ELF-1 (cell line): ENCODE results near the gene DNAAF3.
"Not testable (repeated sequence)": the region's sequence is repeated elsewhere in the genome, so short reads cannot be mapped to it uniquely, and the experiment has no call there.

ENCODE experiments used
- DNase-seq: peaks from one replicate; pipeline ENCODE4 v3.0.0-alpha.2; 2016; ENCODE audit warnings: low read depth, low spot score

Gene DNAAF3

DNA sequence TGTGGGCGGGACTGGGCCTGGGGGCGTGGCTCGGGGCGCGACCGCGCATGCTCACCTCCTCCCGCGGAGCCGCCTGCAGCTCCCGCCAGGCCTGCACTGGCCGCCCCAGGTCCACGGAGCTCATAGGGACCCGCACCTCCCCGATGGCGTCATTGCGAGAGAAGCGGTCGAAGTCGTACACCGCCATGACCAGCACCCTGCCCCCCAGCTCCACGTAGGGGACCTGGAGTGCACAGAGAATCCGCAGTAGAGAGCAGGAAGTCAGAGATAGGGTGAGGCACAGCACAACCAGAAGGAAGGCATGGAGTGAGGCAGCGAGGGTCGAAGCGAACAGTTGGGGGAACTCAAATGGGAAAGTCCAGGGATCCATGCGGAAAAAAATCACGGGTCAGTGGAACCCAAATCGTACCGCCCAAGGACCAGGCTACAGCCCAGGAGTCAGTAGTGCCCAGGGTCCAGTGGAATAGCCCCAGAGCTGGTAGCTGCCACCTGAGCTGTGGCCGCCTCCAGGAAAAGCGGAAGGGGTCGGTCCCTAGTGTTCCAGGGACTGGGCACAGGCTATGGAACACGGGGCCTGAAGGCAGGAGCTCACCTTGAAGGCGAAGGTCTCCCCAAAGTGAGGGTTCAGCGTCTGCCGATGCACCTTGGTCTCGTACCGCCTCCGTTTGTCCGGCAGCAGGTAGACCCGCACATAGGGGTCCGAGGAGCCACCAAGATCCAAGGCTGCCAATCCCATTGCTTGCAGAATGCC, 8.9 kb upstream of the DNAAF3 start:
- DNase-seq, result peak; percentile 47

DNA sequence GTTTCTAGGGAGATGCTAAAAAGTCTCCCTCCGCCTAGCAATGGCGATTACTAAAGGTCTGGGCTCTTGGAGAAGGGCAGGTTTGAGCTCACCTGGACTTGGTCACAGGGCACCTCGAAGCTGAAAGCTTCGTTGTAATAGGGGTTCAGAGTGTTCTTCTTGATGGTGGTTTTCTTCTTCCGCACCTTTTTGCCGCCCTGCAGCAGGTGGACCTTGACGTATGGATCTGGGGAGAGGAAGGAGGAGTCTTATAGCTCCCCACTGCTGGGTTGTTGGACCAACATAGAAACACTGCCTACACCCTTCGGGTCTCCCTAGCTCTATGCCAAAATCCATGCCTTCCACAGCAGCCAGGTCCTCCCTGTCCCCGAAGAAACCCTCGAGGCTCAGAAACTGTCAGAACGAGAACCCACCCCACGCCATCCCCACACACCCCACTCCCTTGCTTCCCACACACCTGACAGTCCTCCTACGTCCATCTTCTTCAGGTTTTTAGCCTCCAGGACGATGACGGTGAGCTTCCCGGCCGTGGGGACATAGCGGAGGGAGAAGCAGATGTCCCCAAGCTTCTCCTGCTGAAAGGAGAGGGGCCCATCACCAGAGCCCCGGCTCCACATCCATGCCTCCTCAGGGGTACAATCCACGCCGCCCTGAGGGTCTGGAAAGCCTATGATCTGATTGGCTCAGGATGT, 8.2 kb upstream of the DNAAF3 start:
- DNase-seq, result no peak

GRCh38 chr19:55173714-55174409, 7.4 kb upstream of the DNAAF3 start:
- peak; percentile 71 for DNase-seq

DNA sequence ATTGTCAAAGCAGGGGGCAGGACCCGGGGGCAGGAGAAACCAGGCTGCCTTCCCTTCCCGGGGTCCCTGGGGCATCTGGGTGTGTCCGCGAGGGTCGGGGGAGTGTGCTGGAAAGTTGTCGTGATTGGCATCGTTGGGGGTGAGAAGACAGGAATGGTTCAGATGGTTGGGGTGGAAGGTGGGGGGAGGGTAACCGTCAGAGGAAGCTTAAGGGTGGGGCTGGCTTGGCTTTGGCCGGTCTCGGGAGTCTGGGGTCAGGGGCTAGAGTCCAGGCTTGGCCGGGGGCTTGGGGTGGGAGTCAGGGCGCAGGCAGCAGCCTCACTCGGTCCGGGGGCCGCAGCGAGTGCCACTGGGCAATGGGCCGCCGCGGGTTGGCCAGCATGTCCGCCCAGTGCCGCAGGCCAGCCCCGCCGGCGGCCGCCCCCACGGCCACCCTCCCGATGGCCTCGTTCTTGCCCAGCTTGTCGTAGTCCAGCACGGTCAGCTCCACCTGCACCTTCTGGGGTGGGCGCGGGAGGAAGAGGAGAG, 6.8 kb upstream of the DNAAF3 start:
- DNase-seq, result no peak

- no peak for DNase-seq
Measured at GRCh38 chr19:55172741-55173140, 6.3 kb upstream of the DNAAF3 start.

DNA sequence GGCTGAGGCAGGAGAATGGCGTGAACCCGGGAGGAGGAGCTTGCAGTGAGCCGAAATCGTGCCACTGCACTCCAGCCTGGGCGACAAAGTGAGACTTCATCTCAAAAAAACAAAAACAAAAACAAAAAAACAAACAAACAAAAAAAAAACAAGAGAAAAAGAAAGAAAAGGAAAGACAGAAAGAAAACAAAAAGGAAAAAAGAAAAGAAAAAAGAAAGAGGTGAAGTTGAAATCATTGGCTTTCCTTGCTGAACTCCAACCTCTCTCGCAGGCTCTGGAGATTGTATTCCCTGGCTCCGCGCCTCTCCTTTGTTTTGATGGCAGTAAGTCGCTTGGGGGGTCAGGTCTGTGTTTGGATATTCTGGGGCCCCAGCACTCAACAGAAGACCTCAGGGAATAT, 5.9 kb upstream of the DNAAF3 start:
- not testable (repeated sequence) for DNase-seq

- no peak for DNase-seq
Measured at GRCh38 chr19:55171440-55171839, 5.0 kb upstream of the DNAAF3 start.

GRCh38 chr19:55169136-55169535, 2.7 kb upstream of the DNAAF3 start:
- no peak for DNase-seq

- DNase-seq, result peak; percentile 93
Measured at GRCh38 chr19:55165952-55166529, 372 bp downstream of the DNAAF3 start.

- DNase-seq, result peak; percentile 12
Measured at GRCh38 chr19:55161571-55162322, 4.7 kb downstream of the DNAAF3 start.

DNA sequence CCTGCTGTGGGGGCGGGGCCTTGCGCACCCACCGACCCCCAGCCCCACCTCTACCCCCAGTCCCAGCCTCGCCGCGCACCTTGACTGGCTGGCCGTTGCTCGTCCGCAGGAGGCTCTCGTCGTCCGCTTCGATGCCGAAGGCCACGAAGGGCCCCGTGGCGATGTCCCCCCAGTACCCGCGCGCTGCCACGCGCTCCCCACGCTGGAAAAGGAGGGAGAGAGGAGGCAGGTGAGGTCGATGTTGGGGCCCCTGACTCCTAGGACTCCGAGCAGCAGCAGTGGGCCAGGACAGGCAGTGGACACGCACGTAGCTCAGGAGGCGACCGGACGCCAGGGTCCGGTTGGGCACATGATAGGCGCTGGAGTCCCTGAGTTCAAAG, 5.4 kb downstream of the DNAAF3 start:
- DNase-seq, result peak; percentile 25

GRCh38 chr19:55160128-55160985, 6.1 kb downstream of the DNAAF3 start:
- DNase-seq, result peak; percentile 99

GRCh38 chr19:55158848-55159749, 7.3 kb downstream of the DNAAF3 start:
- peak; percentile 79 for DNase-seq

DNA sequence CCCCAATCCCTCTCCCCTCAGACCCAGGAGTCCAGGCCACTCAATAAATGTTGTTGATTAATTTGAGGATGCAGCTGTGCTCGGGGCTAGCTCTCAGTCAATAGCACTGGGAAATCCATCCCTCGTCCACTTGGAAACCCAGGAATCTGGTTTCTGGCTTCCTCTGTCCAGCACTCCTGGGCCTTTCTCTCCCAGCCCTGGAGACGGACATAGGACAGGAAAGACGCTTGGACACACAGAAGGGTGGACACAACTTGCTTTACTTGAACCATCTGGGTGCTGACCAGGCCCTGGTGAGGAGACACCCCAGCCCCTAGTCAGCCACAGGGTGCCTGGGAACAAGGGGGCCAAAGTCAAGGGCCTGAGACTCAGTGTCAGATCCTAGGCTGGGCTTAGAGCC, 8.0 kb downstream of the DNAAF3 start:
- no peak for DNase-seq

DNA sequence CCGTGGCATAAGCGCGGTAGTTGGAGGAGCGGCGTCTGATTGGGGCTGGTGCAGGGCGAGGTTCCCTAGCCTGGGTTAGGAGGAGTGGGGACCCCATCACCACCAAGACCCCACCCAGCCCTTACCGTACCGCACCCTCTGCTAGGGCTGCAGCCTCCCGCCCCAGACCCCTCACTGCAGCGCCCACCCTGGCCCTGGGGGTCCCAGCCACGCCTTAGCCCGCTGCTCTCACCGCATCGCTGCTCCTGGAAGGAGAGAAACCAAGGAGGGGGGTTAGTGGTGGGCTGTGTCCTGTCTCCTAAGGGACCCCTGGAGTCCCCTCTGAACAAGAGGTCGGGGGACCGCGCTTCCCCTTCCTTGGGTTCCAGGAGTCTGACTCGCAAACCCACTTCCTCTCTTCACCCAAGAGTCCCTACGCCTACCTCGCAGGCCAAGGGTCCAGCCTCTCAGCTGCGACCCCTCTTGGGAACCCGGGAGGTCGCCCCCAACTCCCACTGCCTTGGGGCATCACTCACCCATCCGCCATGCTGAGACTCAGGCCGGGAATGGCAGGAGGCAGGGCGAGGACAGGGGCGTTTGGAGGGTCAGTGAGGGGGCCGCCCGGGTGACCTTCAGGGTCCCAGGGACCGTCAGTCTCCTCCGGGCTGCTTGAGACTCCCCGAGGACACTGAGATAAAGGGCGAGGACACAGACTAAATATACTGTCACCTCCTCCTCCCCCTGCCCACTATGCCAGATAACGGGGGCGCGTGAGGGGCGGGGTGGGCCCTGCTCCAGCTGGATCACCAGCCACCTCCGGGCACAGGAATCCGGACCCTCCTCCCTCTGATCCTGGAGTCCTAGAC, 9.1 kb downstream of the DNAAF3 start, which contains the start of gene TNNI3:
Gene TNNI3 (minus strand): TSS at position 669 of the 845 bp plus-strand sequence. CDS start 143 bp downstream, at position 526.
- DNase-seq, result no peak

DNA sequence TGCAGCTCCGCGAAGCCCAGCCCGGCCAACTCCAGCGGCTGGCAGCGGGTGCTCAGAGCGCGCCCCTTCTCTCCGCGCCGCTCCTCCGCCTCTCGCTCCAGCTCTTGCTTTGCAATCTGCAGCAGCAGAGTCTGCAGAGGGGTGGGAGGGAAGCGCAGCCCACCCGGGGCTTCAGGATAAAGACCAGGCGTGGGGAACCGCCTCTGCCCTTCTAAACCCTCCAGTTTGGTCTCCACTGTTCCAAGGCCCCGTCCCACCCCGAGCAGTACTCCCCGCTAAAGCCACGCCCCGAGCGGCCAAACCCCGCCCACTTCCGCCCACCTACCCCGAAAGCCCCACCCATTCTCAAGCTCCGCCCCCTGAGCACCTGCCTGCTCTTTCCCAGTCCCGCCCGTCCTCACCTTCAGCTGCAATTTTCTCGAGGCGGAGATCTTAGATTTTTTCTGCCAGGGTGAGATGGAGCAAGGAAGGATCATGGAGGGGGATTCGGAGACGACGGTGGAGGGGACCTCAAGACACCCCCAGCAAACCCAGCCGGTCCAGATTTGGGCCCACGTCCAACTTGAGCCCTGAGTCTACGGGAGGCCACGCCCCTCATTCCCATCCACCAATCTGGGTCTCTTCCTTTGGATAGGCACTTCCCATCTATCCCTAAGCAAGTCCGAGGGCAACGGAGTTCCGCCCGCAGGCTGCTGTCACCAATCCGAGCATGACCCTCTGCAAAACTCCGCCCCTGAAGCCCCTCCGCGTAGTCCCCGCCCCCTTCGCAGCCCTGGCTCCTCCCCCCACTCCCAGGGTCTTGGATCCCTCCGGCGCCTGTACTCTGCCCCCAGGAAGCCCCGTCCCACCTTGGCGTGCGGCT, 10.0 kb downstream of the DNAAF3 start:
- peak; percentile 97 for DNase-seq

GRCh38 chr19:55155784-55156183, 10.6 kb downstream of the DNAAF3 start:
- not testable (repeated sequence) for DNase-seq
